TTC549 (cell line): ENCODE results near the gene SPAG8.

Experiments used
- FAIRE-seq: peaks from 2 replicates; lab custom pipeline; 2012; peaks lifted over from hg19 to GRCh38; lab: Jason Lieb, UNC

SPAG8 gene

DNA sequence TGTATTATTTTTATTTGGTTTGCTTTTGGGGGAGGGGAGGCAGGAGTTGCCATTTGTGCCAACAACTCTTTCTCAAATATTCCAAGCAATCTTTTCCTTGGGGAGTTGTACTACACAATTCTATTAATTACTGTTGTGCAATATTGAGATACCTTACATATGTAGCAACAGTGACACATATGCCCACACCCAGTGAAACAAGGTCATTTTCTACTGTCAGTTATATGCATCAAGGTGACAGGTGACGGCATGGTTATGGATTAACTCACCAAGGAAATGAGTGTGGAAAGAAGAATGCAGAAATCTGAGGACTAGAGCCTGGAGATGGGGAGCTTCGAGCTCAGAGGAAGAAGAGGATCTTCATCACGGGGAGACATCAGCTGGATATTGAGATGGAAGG lies 40.1 kb downstream of the SPAG8 start:
- no peak for FAIRE-seq

DNA sequence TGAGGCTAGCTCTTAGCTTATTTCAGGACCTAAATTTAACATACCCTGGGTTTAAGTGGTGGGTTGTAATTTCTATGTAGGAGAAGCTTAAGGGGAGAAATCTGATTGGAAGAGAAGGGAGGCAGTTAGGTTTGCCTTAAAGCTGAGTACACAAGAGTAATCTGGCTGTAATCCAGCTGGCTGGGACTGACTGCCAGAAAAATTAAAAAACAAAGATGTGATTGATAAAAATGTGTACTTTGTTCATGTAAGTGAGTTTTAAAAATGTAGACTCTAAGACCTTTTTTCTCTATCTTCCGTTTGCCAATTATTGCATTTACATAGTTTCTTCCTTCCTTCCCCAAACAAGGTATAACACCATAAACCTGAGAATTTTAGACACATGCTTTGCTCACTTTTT lies 40.5 kb downstream of the SPAG8 start:
- FAIRE-seq = no peak

DNA sequence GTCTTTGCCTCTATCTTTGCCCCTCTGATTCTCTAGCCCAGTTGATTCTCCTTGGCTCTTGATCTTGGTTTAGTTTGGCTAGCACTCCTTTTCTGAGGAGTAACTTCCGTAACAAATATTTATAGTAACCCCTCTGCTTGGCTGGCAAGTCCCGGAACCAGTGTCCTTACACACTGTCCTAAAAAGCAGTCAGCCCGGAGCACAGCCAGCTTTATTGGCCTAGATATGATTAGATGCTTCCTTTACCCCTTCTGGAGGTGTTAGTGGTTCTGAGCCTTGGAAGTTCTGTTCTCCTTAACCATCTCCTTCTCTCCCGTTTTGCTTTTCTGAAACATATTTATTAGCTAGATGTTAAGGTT lies 41.0 kb downstream of the SPAG8 start:
- FAIRE-seq = no peak

DNA sequence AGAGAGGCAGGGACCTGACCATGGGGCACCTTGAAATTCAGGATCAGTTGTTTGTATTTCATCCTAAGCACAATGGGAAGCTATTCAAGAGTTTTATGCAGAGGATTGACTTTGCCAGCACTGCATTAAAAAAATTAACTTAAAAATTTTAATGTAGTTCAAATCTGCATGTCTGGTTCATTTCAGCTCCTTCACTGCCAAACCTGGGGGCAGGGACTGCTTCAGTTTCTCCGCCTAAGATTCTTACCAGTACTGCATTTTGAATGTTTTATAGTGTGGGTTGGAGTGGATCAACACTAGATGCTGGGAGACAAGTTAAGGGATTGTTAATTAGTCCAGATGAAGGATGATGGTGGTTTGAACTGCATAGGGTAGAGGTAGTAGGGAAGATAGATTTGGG lies 42.3 kb downstream of the SPAG8 start:
- no peak for FAIRE-seq

DNA sequence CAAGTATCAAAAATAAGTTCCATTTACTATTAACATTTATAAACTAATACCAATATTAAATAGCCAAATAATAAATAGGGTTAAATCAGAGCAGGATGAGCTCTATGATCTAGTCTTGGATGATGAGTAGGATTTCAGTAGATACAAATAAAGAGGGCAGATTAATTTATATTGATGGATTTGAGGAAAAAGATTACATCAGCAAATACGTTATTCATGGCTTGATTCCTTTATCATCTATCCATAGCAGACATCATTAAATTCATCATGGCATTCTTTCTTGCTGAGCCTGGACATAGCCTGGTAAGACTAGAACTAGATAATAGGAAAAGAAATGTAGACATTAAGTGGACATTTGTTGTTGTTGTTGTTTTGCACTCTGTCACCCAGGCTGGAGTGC lies 44.6 kb downstream of the SPAG8 start:
- FAIRE-seq = no peak

DNA sequence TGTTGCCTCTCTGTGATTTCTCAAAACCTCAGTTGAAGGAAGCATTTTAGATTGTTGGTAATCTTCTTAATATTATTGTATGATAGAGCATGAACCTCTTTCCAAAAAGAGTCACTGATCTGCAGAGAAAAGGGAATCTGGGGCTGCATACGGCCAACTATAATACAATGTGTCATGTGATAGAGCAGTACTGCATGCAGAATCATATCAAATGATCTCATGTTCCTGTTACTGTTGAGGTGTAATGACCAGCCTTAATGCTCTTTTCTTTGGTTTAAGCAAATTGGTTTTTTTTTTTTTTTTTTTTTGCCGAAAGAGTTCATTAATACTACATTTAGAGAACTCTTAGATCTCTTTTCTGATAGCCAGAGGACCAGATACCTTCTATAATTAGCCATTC lies 45.1 kb downstream of the SPAG8 start:
- FAIRE-seq = no peak

DNA sequence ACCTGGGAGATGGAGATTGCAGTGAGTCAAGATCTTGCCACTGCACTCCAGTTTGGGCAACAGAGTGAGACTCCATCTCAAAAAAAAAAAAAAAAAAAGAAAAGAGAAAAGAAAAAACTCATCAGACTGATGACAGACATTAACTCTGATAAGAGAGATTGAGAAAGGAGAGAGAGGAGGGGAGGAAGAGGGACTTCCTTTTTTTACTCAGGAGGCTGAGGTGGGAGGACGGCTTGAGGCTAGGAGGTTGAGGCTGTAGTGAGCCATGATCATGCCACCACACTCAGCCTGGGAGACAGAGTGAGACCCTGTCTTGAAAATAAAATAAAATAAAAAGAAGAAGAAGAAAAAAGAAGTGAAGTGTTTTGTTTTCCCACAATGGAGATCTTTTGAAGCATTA lies 48.3 kb downstream of the SPAG8 start:
- no peak for FAIRE-seq

DNA sequence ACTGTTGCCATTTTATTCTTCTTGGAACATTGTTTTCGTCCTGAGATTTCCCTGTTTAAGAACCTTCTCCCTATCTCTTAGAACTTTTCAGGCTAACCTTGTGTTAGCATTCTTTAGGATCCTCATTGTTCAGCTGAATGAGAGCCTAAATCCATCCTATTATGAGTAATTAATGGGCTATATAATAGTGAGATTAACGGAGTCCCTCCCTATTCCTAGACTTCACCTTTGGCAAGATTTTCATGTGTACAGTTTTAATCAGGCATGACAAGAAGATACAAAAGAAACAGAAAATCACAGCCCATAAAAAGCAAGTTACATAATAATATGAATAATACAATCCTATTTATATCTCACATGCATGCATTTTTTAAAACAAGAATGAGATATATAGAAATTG lies 48.9 kb downstream of the SPAG8 start:
- no peak for FAIRE-seq

DNA sequence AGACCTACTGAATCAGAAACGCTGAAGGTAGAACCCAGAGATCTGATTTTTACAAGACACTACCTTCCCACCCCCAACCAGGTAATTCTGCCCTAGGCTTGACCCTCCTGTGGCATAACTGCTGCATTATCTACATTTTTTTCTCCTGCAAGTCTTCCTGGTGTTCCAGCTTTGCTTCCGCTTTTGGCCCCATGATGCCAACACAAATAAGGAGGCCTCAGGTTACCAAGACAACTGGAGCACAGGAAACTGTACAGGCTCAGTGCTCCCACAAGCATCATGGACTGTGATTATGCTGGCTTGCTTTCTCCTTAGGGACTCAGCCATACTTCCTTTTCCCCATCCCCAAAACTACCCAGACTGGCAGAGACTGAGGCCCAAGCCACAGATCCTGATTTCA lies 51.4 kb downstream of the SPAG8 start:
- no peak for FAIRE-seq

DNA sequence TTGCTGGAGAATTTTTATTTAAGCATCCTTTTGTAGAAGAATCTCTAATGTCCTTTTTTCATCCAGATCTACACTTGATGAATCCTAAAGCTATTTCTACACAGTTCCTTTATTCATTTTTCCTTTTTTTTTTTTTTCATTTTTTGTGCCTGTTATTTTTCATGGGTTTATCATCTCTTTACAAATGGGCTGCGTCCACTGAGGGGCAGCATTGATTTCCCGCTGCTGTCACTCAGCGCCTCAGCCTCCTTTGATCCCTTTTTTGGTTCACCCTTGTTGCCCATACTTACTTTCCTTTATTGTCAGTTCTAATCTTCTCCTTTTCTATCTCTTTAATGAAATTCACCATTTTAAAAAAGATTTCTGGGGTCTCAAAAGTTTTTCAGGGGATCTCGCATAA lies 52.3 kb downstream of the SPAG8 start:
- no peak for FAIRE-seq
